GM12878 (cell line): ENCODE results near the gene PUM2. TPM values are rescaled to one million over a fixed set of nuclear protein-coding genes. Genes with fewer than 3 reads are reported as not detected.

Experiments used
- ATF7 ChIP-seq: fragments of 450-650 bp; IDR thresholded peaks from 2 replicates; pipeline ENCODE4 v1.6.1; 2016; ENCODE audit warnings: low read depth, mild to moderate bottlenecking
- CEBPB ChIP-seq, 2 experiments: fragments of 150-350 bp in 1 of 2; IDR thresholded peaks; 2 replicates each; pipeline ENCODE4 v1.6.1; 2012 to 2014; ENCODE audit warnings: low read depth in 2 of 2, low read length in 2 of 2, borderline replicate concordance in 1 of 2, inconsistent platforms in 1 of 2
- CHD1 ChIP-seq: IDR thresholded peaks from 2 replicates; pipeline ENCODE4 v1.6.1; 2012; ENCODE audit warnings: low read depth, low read length, improper control_type of control experiment
- EP300 ChIP-seq, 2 experiments: fragments of 150-350 bp in 1 of 2; IDR thresholded peaks; 2 replicates each; pipeline ENCODE4 v1.6.1; 2011 to 2012; ENCODE audit warnings: low read depth in 2 of 2, low read length in 2 of 2, borderline replicate concordance in 1 of 2, improper control_type of control experiment in 1 of 2, inconsistent platforms in 1 of 2; ENCODE audit not compliant: control insufficient read depth in 1 of 2
- MYC ChIP-seq: IDR thresholded peaks from 2 replicates; pipeline ENCODE4 v1.6.1; 2011; ENCODE audit warnings: mild to moderate bottlenecking, low read length, moderate library complexity, inconsistent platforms; ENCODE audit not compliant: insufficient read depth, insufficient replicate concordance, insufficient read length, severe bottlenecking
- NFIC ChIP-seq: IDR thresholded peaks from 2 replicates; pipeline ENCODE4 v1.6.1; 2012; ENCODE audit warnings: low read depth, mild to moderate bottlenecking, inconsistent platforms, low read length, moderate library complexity
- NR2C2 ChIP-seq: IDR thresholded peaks from 2 replicates; pipeline ENCODE4 v1.6.1; 2011; ENCODE audit warnings: borderline replicate concordance, low read depth; ENCODE audit not compliant: control insufficient read depth, insufficient read length
- RELA ChIP-seq: fragments of 450-650 bp; IDR thresholded peaks from 2 replicates; pipeline ENCODE4 v1.8.0; 2014; ENCODE audit warnings: borderline replicate concordance; ENCODE audit not compliant: partially characterized antibody
- SMAD1 ChIP-seq: fragments of 450-650 bp; IDR thresholded peaks from 2 replicates; pipeline ENCODE4 v1.6.1; 2018; ENCODE audit warnings: mild to moderate bottlenecking, low read depth; ENCODE audit not compliant: partially characterized antibody
- STAT1 ChIP-seq: fragments of 450-650 bp; conservative IDR thresholded peaks from 2 replicates; pipeline ENCODE4 v1.6.1; 2014; ENCODE audit warnings: antibody characterized with exemption, mild to moderate bottlenecking
- TAF1 ChIP-seq: IDR thresholded peaks from 2 replicates; pipeline ENCODE4 v1.6.1; 2011; ENCODE audit warnings: mild to moderate bottlenecking, low read depth, low read length, borderline replicate concordance
- polyA plus RNA-seq, 11 experiments: library from polyadenylated mRNA; depleted of rRNA in 4 of 11; unstranded in 6 of 11; stranded (reverse) in 5 of 11; fragments of >200 nt; fragmentation: Nextera tagmentation in 4 of 11; fragmentation: Illumina TruSeq in 1 of 11; extraction: Ambion mirVana in 4 of 11; extraction: Trizol in 1 of 11; gene quantifications; 1 replicate in 1 of 11; 2 replicates in 10 of 11; pipeline versions ENCODE4 v1.2.1 to v1.2.3, GENCODE V29; 2011 to 2016; ENCODE audit warnings: inconsistent platforms in 2 of 11, missing spikeins in 2 of 11, low read depth in 1 of 11
- total RNA-seq, 4 experiments: library from RNA; depleted of rRNA in 3 of 4; stranded (reverse); fragments of >200 nt in 3 of 4; fragmentation: Illumina TruSeq in 1 of 4; extraction: Trizol in 1 of 4; gene quantifications; 2 replicates each; pipeline versions ENCODE4 v1.2.1 to v1.2.3, GENCODE V29; 2013 to 2021
- TF ChIP-seq, protein P1 (sequence below): IDR thresholded peaks from 2 replicates; pipeline ENCODE4 v1.6.1; 2012; ENCODE audit warnings: improper control_type of control experiment, low read depth, low read length; ENCODE audit not compliant: insufficient replicate concordance

The PUM2 gene
- total and polyA plus RNA-seq, 10 of the 15 experiments (the other 5 are each of a cell fraction or from before 2014, with no cell fraction given), result 14.5 to 87.6 (median 29.4) TPM

DNA sequence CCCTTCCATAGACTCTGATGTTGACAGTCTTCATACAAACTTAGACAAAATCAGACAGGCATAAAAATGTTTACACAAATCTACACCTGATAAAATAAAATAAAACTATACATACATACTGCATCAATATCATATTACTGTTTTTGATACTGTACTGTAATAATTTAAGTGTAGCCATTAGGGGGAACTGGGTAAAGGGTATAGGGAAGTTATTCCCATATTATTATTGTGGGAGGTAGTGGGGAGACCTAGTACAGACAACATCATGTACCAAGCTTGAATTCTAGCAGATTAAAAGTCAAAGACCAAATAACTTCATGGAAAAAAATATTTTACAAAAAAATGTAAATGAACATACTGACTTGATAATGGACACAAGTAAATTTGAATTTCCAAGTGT, 43.3 kb downstream of the PUM2 start (continued):
- TF ChIP-seq CHD1, result no peak
- no peak for TF ChIP-seq ATF7
- no peak for TF ChIP-seq EP300 (IDR thresholded peaks at IDR 0.05; ENCODE audit: borderline replicate concordance in 1 of 2, control insufficient read depth in 1 of 2, low read depth in 2 of 2, low read length in 2 of 2)
- TF ChIP-seq TAF1, result no peak
- TF ChIP-seq SMAD1, result no peak
- no peak for TF ChIP-seq NR2C2
- TF ChIP-seq, protein P1, sequence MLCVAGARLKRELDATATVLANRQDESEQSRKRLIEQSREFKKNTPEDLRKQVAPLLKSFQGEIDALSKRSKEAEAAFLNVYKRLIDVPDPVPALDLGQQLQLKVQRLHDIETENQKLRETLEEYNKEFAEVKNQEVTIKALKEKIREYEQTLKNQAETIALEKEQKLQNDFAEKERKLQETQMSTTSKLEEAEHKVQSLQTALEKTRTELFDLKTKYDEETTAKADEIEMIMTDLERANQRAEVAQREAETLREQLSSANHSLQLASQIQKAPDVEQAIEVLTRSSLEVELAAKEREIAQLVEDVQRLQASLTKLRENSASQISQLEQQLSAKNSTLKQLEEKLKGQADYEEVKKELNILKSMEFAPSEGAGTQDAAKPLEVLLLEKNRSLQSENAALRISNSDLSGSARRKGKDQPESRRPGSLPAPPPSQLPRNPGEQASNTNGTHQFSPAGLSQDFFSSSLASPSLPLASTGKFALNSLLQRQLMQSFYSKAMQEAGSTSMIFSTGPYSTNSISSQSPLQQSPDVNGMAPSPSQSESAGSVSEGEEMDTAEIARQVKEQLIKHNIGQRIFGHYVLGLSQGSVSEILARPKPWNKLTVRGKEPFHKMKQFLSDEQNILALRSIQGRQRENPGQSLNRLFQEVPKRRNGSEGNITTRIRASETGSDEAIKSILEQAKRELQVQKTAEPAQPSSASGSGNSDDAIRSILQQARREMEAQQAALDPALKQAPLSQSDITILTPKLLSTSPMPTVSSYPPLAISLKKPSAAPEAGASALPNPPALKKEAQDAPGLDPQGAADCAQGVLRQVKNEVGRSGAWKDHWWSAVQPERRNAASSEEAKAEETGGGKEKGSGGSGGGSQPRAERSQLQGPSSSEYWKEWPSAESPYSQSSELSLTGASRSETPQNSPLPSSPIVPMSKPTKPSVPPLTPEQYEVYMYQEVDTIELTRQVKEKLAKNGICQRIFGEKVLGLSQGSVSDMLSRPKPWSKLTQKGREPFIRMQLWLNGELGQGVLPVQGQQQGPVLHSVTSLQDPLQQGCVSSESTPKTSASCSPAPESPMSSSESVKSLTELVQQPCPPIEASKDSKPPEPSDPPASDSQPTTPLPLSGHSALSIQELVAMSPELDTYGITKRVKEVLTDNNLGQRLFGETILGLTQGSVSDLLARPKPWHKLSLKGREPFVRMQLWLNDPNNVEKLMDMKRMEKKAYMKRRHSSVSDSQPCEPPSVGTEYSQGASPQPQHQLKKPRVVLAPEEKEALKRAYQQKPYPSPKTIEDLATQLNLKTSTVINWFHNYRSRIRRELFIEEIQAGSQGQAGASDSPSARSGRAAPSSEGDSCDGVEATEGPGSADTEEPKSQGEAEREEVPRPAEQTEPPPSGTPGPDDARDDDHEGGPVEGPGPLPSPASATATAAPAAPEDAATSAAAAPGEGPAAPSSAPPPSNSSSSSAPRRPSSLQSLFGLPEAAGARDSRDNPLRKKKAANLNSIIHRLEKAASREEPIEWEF, result no peak
- no peak for TF ChIP-seq CEBPB (IDR thresholded peaks at IDR 0.05; ENCODE audit: borderline replicate concordance in 1 of 2, low read depth in 2 of 2, low read length in 2 of 2)
- no peak for TF ChIP-seq STAT1
- no peak for TF ChIP-seq NFIC
- TF ChIP-seq MYC, result no peak
- no peak for TF ChIP-seq RELA
- TF ChIP-seq, all 136 proteins: peak for 0
